Activated CD4-positive, CD25-positive, alpha-beta regulatory T cell treated with anti-CD3 and anti-CD28 coated beads, Interleukin-2, amount 50 U/mL, for 24 hours (primary cell): ENCODE data around the gene FASTKD1.
"Not testable (repeated sequence)": the region's sequence is repeated elsewhere in the genome, so short reads cannot be mapped to it uniquely, and the experiment has no call there.

Experiments
- ATAC-seq, 2 donors: fragments of 150-1000 bp; cut with Tn5 transposase; one replicate each; pipeline ENCODE4 v1.10.0; 2021; ENCODE audit warnings: mild to moderate bottlenecking in 1 of 2, moderate library complexity in 1 of 2

FASTKD1 gene

DNA sequence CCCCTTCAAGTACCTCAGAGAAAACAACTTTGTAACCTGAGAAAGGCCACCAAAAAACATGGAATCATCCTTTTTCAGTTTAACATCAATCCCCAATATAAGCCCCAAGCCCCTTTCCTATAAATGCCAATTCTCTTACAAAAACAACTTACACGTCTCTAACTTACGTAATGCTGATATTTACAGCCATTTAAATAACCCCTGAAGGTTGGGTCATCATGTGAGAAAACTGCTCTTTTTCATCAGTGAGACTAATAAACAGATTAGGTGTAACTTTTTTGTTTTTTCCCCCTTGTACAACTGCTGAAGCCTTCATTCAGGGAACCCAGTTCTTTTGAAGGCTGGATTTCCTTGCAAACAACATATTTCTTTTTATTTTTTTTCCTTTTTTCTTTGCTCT, 3.7 kb downstream of the FASTKD1 start:
- no peak for ATAC-seq

DNA sequence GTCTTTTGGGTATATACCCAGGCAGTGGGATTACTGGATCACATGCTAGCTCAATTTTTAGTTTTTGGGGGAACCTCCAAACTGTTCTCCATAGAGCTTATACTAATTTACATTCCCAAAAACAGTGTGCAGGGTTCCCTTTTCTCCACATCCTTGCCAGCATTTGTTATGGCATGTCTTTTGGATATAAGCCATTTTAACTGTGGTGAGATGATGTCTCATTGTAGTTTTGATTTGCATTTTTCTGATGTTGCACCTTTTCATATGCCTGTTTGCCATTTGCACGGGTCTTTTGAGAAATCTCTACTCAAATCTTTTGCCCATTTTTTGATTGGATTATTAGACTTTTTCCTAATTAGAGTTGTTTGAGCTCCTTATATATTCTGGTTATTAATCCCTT, 8.0 kb downstream of the FASTKD1 start:
- ATAC-seq, result no peak

DNA sequence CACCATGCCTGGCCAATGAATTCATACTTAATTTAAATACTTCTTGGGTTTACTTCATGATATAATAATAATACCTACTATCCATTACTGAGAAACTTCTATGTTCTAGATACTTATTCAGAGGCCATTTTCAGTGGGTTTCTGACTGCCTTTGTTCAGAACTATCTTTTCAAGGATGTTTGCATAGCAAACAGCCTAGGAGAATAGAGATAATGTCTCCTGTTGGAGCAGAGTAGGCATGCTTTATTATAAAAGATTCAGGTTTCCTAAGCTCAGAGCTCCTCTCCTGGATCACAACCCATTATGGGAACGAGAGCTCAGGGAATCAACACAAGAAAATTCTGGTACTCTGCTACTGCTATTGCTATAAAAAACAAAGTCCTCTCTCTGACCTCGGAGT, 11.1 kb downstream of the FASTKD1 start:
- ATAC-seq, result no peak

DNA sequence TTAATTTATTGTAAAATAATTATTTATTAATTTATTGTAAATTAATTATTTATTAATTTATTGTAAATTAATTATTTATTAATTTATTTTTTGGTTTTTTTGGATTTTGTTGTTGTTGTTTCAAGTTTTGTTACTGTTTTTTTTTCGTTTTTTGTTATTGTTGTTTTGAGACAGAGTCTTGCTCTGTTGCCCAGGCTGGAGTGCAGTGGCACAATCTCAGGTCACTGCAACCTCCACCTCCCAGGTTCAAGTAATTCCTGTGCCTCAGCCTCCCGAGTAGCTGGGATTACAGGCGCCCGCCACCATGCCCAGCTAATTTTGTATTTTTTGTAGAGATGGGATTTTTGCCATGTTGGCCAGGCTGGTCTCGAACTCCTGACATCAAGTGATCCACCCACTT, 11.6 kb downstream of the FASTKD1 start:
- ATAC-seq, result not testable (repeated sequence)

DNA sequence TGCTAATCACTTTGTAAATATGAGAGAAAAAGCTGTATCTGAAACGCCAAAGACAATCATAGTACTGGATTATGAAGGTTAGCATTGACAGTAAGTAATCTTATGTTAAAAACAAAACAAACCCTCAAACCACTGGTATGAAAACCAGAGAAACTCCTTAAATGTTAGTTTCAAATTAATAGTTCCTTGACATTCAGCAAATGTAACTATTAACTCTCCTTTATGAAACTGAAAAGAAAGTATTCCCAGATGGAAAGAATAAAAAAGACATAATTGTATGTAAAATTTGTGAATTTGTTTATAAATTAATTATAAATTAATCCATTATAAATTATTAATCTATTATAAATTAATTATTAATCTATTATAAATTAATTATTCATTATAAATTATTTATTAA, 12.3 kb downstream of the FASTKD1 start:
- no peak for ATAC-seq

DNA sequence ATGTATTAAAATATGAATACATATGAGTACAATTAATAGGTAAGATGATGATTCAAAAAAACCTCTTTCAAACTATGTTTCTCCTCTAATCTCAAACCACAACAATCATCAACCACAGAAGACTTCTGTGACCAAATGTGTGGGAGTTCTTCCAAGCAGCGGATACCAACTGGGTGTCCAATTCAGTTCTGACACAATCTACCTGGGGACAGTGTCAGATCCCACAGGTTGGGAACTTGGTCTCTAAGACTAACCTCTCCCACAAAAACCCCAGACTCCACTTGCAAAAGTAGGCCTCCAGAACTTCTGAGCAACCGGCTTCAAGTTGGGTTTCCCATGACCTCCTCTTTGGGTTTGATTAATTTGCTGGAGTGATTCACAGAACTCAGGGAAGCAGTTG, 26.9 kb downstream of the FASTKD1 start:
- ATAC-seq, result peak in 1 of 2 donors; percentile 41

DNA sequence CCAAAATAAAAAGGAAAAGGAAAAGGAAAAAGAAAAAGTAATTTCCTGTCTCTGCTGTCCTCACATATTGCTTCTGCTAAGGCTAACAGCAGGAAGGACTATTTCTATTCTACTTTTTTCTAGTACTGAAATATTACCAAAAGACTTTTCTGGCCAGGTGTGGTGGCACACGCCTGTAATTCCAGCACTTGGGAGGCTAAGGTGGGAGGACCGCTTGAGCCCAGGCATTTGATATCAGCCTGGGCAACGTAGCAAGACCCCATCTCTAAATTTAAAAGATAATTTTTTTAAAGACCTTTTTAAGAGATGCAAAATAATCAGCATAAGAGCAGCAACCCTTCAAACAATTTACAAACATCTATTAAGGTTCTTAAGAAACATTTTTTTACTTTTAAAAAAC, 31.2 kb downstream of the FASTKD1 start:
- no peak for ATAC-seq

DNA sequence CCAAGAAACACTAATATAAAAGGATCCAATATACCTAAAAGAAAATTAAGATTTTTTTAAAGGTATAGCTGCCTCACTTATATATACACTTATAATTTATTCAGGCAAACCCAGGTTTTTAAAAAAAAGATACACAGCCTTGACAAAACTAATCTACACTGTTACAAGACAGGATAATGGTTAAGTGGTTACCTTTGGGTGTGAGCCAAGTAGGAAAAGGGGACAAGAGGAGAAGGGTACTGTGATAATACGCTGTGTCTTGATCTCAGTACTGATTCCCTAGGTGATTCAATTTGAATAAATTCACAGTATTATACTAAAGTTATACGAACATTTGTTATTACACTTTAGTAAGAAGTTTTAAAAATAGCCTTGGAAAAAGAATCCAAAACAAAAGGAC, 33.5 kb downstream of the FASTKD1 start:
- ATAC-seq, result no peak

DNA sequence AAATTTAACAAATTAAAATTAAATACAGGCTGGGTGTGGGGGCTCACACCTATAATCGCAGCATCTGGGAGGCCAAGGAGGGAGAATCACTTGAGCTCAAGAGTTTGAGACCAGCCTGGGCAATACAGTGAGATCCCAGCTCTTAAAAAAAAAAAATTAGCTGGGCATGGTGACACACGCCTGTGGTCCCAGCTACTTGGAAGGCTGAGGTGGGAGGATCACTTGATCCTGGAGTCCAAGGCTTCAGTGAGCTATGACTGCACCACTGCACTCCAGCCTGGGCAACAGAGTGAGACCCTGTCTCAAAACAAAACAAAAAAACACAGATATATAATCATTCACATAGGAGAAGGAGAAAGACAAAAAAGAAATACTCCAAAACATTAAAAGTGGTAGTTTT, 34.2 kb downstream of the FASTKD1 start:
- not testable (repeated sequence) for ATAC-seq

DNA sequence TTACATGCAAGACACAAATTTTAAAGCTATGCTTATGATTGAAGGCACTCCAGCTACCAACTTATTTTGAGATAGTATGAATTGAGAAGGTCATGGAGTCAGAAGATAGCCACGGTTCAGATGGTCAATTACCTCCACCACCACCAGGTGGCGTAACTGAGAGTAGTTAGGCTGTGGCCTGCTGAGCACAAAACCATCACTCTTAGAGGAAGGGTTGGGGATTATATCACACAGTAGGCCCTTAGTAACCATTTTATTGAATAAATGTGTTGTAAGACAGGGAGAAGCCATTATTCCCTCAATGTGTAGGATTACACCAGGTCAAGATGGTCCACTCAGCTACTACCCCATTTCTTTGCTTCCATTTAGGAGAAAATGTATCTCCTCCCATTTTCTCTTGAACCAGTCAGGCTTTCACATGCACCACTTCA, 45.4 kb downstream of the FASTKD1 start:
- ATAC-seq, result peak; percentile 63 to 72

DNA sequence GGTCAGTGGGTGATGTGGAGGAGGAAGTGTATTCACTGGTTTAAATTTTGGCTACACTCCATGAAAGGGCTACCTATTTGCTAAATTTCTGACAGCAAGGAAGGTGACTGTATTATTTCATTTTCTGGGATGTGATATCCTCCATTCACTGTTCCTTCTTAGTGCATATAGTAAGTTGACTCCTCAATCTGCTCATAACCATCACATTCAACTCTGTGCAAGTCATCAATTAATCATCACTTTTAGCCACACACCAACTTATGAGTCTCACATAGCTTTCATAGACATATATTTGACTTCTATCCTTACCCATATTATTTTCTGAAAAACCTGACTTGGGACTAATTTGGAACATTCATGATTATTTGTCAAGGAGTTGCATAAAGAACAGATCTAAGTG, 47.2 kb downstream of the FASTKD1 start:
- no peak for ATAC-seq

DNA sequence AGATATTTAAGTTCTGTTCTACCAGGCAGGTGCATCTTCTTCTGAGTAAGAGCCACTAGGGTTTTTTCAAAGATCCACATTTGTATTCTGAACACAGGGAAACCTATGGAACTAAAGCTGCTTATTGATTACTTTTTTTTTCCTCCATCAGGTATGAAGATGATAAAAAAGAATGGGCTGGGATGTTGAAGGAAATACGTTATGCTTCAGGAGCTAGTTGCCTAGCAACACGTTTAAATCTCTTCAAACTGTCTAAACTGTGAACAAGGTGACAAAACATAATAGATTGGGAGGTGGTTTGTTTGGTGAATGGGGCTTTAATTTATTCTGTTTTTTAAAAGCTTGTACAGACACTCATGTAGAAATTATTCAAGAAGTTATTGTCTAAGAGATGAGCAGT, 48.2 kb downstream of the FASTKD1 start:
- ATAC-seq, result no peak

DNA sequence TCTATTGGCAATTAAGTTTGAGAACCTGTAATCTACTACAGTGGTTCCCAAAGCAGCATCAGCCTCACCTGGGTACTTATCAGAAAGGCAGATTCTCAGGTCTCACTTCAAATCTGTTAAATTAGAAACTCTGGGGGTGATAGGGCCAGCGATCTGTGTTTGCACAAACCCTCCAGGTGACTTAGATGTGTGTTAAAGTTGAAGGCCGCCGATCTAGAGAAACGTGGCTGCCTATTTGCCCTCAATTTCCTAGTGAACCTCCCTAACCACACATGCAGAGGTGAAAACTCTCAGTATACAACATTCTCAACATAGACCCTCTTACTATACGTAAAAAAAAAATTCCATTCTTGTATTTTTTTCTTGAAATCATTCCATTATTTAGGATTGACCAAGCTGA, 50.0 kb downstream of the FASTKD1 start:
- no peak for ATAC-seq

DNA sequence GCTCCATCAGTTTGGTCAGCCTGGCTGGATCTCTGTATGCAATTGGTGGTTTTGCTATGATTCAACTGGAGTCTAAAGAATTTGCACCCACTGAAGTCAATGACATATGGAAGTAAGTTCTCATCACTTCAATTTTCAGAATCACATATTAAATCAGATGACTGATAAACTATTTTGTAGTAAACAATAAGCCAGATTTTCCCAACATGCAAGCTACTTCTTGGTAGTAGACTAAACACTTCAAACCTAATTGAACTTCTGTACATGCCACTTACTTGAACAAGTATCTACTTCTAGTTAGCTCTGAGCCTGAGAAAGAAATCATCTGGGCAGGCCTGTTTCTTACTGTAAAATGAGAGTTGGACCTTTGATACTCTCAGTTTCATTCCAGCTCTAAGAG, 52.8 kb downstream of the FASTKD1 start:
- ATAC-seq, result no peak

DNA sequence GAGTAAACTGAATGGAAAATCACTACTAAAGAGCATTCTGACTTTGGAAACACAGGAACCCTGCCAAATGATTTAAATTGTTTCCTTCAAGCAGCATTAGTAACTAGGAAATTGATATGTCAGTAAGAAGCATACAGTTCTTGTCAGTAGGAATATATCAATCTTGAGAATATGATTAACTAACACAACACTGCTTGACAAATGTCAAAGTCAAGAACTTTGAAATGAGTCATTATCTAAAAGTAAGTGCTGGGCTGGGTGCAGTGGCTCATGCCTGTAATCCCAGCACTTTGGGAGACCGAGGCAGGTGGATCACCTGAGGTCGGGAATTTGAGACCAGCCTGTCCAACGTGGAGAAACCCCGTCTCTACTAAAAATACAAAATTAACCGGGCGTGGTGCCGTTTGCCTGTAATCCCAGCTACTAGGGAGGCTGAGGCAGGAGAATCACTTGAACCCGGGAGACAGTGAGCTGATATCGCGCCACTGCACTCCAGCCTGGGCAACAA, 57.1 kb downstream of the FASTKD1 start:
- not testable (repeated sequence) for ATAC-seq

DNA sequence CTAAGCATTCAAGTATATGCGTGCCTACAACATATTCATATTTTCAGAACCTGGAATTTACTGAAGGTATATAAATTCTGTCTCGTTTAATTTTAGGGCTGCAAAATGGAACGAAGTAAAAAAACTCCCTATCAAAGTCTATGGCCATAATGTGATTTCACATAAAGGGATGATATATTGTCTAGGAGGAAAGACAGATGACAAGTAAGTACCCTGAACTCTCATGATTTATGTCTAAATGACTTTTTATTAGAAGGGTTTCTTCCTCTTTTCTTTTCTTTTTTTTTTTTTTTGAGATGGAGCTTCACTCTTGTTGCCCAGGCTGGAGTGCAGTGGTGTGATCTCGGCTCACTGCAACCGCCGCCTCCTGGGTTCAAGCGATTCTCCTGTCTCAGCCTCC, 58.9 kb downstream of the FASTKD1 start:
- not testable (repeated sequence) for ATAC-seq

DNA sequence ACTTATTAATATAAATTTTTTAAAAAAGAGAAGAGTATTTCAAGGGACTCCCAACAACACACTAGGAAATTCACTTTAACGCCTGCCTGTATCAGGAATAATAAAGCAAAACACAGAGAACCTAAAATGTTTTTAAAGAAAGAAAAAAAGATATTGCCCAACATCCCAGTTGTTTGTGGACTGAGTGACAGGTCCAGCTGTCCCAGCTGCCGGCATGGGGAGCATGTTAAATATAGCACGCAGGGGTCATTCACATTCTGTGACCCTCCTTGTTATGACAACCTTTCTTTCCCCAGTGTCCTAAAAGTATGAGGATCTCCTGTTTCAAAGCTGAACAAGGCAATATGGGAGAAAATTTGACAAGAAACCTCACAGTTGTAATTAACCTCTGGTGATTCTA, 59.7 kb downstream of the FASTKD1 start:
- ATAC-seq, result no peak

DNA sequence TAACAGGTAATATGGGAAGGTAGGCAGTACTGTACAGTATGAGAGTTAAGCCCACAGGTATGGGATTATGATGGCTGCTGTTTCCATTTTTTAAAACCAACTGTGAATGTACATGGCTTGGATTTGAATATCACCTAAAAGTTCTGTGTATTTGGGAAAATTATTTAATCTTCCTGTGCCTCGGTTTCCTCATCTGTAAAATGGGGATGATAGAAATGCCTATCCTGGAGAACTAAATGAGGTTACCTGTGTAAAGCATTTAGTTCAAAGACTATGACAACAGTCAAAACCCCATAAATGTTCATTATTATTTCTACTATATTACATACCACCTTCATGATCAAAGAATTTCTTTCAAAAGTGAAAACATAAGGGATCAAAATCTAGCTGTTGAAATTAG, 60.6 kb downstream of the FASTKD1 start:
- ATAC-seq, result no peak

DNA sequence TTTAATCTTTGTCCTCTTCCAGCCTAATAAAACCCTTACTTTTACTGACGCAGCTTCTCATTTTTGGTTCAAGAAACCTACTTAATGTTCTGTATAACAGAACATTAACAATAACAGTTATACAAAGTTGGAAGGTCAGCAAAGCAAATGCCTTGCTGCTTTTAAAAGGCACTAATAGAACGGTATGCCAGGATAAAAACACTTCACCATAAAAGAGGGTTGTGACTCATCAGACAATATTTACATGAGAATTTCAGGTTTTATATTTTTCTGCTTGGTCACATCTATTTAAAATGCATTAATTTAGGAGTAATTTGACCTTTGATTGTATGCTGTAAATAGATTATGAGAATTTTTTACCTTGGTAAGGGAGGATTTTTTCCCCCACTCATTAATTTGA, 61.1 kb downstream of the FASTKD1 start:
- no peak for ATAC-seq

DNA sequence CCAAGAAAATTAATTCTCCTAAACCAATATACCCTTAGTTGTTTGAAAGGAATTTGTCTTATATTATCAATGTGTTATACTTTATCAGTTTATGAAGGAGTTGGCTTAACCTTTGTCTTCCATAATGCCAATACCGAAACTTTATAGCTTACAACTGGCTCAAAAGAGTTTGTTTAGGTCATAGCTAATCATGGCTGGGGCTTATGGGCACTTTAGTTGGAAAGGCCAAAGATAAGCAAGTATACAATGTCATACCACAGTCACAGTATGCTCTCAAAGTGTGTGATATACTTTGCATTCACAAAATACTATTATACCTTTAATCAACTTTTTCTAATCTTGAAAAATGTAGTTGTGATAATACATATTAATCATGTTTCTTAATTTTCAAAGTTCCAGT, 61.8 kb downstream of the FASTKD1 start:
- no peak for ATAC-seq

DNA sequence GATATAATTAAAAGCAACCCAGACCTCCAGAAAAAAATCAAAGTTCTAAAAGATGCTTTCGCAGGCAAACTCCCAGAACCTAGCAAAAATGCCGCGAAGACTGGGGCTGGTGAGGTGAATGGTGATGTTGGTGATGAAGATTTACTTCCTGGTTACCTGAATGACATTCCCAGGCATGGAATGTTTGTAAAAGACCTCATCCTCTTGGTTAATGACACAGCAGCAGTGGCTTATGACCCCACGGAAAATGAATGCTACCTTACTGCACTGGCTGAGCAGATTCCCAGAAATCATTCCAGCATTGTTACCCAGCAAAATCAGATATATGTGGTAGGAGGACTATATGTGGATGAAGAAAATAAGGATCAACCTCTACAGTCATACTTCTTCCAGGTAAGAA, 63.2 kb downstream of the FASTKD1 start:
- no peak for ATAC-seq

DNA sequence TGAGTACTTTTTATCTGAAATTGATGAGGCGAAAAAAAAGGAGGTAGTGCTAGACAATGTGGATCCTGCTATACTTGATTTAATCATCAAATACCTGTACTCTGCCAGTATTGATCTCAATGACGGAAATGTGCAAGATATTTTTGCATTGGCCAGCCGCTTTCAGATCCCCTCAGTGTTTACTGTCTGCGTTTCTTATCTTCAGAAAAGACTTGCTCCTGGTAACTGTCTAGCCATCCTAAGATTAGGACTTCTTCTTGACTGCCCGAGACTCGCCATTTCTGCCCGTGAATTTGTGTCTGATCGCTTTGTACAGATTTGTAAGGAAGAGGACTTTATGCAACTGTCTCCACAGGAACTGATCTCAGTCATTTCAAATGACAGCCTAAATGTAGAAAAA, 63.7 kb downstream of the FASTKD1 start:
- ATAC-seq, result no peak

DNA sequence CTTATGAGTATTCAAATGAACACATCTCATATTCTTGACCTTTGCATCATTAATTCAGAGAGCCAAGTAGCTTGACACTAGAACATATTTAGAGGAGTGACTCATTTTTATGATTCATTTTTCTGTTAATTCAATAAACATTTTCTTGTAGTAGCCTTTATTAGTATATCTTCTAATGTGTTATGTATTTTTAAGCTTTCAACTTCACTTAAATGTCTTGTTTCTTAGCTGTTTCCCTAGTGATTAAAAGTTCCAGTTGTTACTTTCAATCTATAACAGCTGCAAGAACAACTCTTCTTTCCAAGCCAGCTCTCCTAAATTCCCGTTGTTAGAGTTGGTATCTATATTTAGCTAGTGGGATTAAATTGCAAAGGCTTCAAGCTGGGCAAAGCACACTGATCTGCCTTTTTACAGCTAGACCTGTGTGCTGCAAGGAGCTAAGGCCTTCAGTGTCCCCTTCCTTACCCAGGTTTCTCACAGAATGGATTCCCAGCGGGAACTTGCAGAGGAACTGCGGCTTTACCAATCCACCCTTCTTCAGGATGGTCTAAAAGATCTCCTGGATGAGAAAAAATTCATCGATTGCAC, 64.3 kb downstream of the FASTKD1 start, which contains the start of gene KLHL41:
Gene KLHL41 (plus strand): TSS at position 405 of the 588 bp plus-strand sequence. CDS start 77 bp downstream, at position 482.
- ATAC-seq, result no peak

DNA sequence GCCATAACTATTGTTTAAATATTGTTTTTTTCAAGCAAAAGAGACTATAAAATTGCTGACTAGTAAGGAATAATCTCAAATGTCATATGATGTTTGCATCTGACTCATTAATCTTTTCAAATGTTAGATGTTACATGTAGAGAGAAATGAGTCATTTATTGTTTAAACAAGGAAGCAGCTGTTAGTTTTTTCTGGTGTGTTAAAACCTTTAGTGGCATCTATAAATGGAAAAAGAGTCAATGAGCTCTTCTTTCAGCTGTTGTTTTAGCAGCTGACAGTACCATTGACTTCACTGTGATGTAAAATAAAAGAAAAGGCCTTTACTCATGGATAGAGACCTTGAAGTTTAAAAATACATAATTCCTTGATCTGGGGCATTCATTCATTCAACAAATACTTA, 66.0 kb downstream of the FASTKD1 start:
- peak; percentile 44 to 53 for ATAC-seq

DNA sequence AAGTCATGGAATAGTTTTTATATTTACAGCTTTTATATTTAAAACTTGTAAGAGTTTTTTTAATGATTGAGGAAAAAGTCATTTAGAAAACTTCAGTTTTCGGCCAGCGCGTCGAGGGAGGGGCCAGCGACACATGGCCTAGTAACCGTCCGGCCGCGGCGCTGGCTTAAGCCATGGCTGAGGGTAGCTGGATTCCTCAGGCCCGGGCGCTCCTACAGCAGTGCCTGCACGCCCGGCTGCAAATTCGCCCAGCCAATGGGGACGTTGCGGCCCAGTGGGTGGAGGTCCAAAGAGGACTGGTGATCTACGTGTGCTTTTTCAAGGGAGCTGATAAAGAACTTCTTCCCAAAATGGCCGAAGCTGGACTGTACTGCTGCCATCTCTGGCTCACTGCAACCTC, 69.0 kb downstream of the FASTKD1 start:
- no peak for ATAC-seq
